CD4-positive, alpha-beta memory T cell (primary cell): ENCODE results near the gene EIF4E3. TPM values are rescaled to one million over a fixed set of nuclear protein-coding genes. Genes with fewer than 3 reads are reported as not detected.

Experiments used
- CTCF ChIA-PET: fragments of 350-600 bp; sonication (Branson Sonifier 250); formaldehyde crosslinking; loops from one replicate; lab custom pipeline; 2021; ENCODE audit warnings: inconsistent platforms; ENCODE audit not compliant: partially characterized antibody; lab: Charles Lee
- POLR2A ChIA-PET: fragments of 350-600 bp; sonication (Branson Sonifier 250); formaldehyde crosslinking; loops from one replicate; lab custom pipeline; 2021; ENCODE audit not compliant: partially characterized antibody; lab: Charles Lee
- DNase-seq, 5 donors: peaks; one replicate each; pipeline versions ENCODE4 v3.0.0 to v3.0.0-alpha.2; 2020 to 2022; ENCODE audit warnings: mixed read lengths in 1 of 5
- H3K27ac ChIP-seq: one replicate; pipeline ENCODE4 v1.7.0; 2013; ENCODE audit warnings: low read depth, low read length
- H3K27me3 ChIP-seq: 2 replicates; pipeline ENCODE4 v1.7.0; 2013; ENCODE audit warnings: mild to moderate bottlenecking, low read length, moderate library complexity; ENCODE audit not compliant: insufficient read depth
- H3K36me3 ChIP-seq: 2 replicates; pipeline ENCODE4 v1.7.0; 2013; ENCODE audit warnings: mild to moderate bottlenecking, low read length, moderate library complexity; ENCODE audit not compliant: insufficient read depth
- H3K4me1 ChIP-seq: 2 replicates; pipeline ENCODE4 v1.7.0; 2013; ENCODE audit warnings: mild to moderate bottlenecking, low read length, moderate library complexity; ENCODE audit not compliant: insufficient read depth
- H3K4me3 ChIP-seq, 2 donors: one replicate each; pipeline ENCODE4 v1.7.0; 2013; ENCODE audit warnings: low read length in 2 of 2, mild to moderate bottlenecking in 1 of 2
- H3K9me3 ChIP-seq, 2 donors: one replicate each; pipeline ENCODE4 v1.7.0; 2013; ENCODE audit warnings: low read length in 2 of 2, control low read depth in 1 of 2; ENCODE audit not compliant: control insufficient read depth in 1 of 2
- H3K27ac Mint-ChIP-seq, 7 donors: one replicate each; pipeline ENCODE4 v1.8.0; 2020 to 2021; ENCODE audit warnings: mixed read lengths in 7 of 7, mild to moderate bottlenecking in 6 of 7, inconsistent platforms in 3 of 7, moderate library complexity in 3 of 7
- H3K27me3 Mint-ChIP-seq, 2 donors: one replicate each; pipeline ENCODE4 v1.8.0; 2020 to 2021; ENCODE audit warnings: mixed read lengths in 2 of 2
- H3K36me3 Mint-ChIP-seq, 2 donors: one replicate each; pipeline ENCODE4 v1.8.0; 2020 to 2021; ENCODE audit warnings: mixed read lengths in 2 of 2, inconsistent platforms in 1 of 2, mild to moderate bottlenecking in 1 of 2
- H3K4me1 Mint-ChIP-seq, 4 donors: one replicate each; pipeline ENCODE4 v1.8.0; 2020 to 2021; ENCODE audit warnings: mixed read lengths in 4 of 4, mild to moderate bottlenecking in 1 of 4
- H3K4me3 Mint-ChIP-seq, 8 donors: one replicate each; pipeline ENCODE4 v1.8.0; 2020 to 2021; ENCODE audit warnings: mixed read lengths in 8 of 8, mild to moderate bottlenecking in 7 of 8, moderate library complexity in 6 of 8, inconsistent platforms in 3 of 8
- H3K9me3 Mint-ChIP-seq, 8 donors: one replicate each; pipeline ENCODE4 v1.8.0; 2020 to 2021; ENCODE audit warnings: mixed read lengths in 8 of 8, mild to moderate bottlenecking in 5 of 8, inconsistent platforms in 3 of 8, moderate library complexity in 1 of 8
- intact Hi-C: fragments of 100-400 bp; cut with micrococcal nuclease; formaldehyde crosslinking; loops from one replicate; pipeline ENCODE4 v1.15.1; 2023
- polyA plus RNA-seq, 2 donors: library from polyadenylated mRNA; unstranded; fragments of 300-500 nt; fragmentation: Illumina TruSeq; gene quantifications; one replicate each; pipeline ENCODE4 v1.2.3, GENCODE V29; 2021
- total RNA-seq, 2 experiments: library from RNA; stranded (reverse); gene quantifications; one replicate each; pipeline ENCODE4 v1.2.3, GENCODE V29; 2021

The EIF4E3 gene
- total and polyA plus RNA-seq, 4 experiments from 2014 or later, result 40.7 to 58.7 (median 53.3) TPM

DNA sequence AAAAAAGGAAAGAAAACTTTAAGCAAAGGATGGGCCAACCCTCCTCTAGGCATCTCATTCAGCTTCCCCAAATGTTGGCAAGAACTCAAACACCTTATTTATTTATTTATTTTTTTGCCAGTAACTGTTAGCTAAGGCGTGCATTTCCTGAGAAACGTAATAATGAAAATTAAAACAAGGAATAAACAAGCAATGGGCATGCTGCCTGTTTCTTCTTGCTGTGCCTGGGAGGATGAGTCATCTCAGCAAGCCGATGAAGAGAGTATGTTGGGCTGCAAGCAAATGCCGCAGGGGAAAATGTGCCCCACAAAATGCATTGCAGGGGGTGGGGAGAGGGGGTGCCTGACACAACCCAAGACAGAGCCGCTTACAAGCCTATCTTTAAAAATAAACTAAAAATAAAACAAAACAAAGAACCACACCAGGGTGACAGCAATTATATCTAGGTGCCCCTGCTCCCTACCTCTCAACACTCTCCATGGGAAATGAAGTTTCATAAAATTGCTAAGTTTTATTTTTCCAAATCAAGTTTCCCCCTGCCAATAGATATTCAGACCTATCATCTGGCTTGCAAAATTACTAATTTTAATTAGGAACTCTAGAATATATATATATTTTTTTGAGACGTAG, 40.3 kb downstream of the EIF4E3 start:
- Histone ChIP-seq H3K36me3 (peaks cover 30% of the 10 kb centered on the region), H3K27ac (no peak overlapping the region), H3K9me3 (no peaks in the 10 kb centered on the region), H3K4me3 (no peak overlapping the region), H3K4me1 (no peaks in the 10 kb centered on the region), H3K27me3 (no peaks in the 10 kb centered on the region)
- Mint-ChIP-seq H3K9me3 (no peaks in the 10 kb centered on the region), H3K4me1 (peaks cover 11 to 28% (median 19%) of the 10 kb centered on the region in 4 donors), H3K4me3 (no peak overlapping the region), H3K36me3 (peaks cover 53 to 81% of the 10 kb centered on the region in 2 donors), H3K27me3 (no peaks in the 10 kb centered on the region), H3K27ac (no peak overlapping the region)
- no peak for DNase-seq
- intact Hi-C loops, result no loop called here
- ChIA-PET POLR2A (no interaction called here), CTCF (interaction anchor here (1.2 kb wide), 1 partner anchor 27 kb away, joined by 3 read pairs; no protein-coding TSS in a partner anchor)

DNA sequence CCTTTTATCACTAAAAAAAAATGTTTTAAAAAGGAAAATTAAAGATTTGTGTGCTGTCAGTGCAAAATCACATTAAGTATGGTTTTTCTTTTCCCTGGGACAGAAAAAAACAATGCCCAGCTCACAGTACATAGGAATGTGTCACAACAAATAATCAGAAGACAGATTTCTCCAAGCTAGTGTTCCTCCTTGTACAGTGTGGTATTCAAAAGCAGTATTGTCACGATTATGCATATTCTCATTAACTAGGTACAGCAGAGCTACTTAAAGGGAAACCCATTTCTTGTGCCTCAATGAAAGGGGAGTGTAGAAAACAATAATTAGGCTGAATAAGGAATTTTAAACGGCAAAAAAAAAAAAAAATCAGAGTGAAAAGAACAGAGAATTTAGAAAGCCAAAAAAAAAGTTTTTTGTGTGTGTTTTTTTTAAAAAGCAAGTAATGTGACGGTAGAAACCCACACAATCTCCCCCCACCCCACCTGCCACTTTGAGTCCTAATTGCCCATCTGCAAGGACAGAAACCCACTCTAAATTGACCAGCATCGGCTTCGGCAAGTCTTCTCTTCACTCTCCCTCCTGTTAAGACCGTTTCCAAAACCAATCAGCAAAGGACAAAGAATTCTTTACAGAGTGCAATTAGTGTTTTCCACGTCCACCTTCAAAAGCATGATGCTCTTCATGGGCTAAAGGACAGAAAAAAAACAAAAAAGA, 41.0 kb downstream of the EIF4E3 start:
- Histone ChIP-seq H3K27me3 (no peaks in the 10 kb centered on the region), H3K9me3 (no peaks in the 10 kb centered on the region), H3K4me3 (no peak overlapping the region), H3K4me1 (no peaks in the 10 kb centered on the region), H3K27ac (no peak overlapping the region), H3K36me3 (peaks cover 27% of the 10 kb centered on the region)
- Mint-ChIP-seq H3K36me3 (peaks cover 46 to 79% of the 10 kb centered on the region in 2 donors), H3K4me3 (no peak overlapping the region), H3K27ac (peak overlapping the region in 1 of 7 donors; percentile 2), H3K27me3 (no peaks in the 10 kb centered on the region), H3K9me3 (no peaks in the 10 kb centered on the region), H3K4me1 (peaks cover 11 to 28% (median 19%) of the 10 kb centered on the region in 4 donors)
- DNase-seq, result no peak
- POLR2A ChIA-PET, result no interaction called here
- CTCF ChIA-PET, result interaction anchor here (1.0 to 1.2 kb wide), 2 partner anchors 18 to 27 kb away, joined by 3 read pairs; no protein-coding TSS in a partner anchor
- intact Hi-C loops, result no loop called here

DNA sequence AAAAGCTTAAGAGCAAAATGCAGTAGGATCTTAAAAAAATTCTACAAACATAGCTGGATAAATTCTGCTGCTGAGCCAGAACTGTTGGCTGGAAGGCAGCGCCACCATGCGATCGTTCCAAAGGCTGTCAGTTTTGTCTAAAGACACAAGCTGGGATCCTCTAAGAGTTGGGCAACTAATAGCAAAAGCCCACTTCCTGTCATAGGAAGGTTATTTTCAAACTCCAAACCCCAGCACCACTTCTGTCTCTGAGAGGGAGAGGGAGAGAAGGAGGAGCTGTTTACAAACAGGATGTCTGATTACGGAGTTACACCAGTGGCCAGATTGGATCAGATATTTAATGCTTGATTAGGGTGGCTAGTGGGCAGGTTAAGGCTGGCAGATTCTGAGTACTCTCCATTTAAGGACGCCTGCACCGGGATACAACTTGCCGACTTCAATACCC, 44.0 kb downstream of the EIF4E3 start:
- peak in 2 of 5 donors; percentile 8 to 20 for DNase-seq
- peaks cover 2% of the 10 kb centered on the region for H3K36me3 ChIP-seq
- Mint-ChIP-seq H3K36me3 (peaks cover 34 to 66% of the 10 kb centered on the region in 2 donors), H3K27me3 (no peaks in the 10 kb centered on the region), H3K4me1 (peaks cover 7 to 15% (median 8%) of the 10 kb centered on the region in 4 donors), H3K9me3 (no peaks in the 10 kb centered on the region), H3K4me3 (no peak overlapping the region), H3K27ac (peak overlapping the region in 5 of 7 donors; percentile 19 to 82 (median 67))
- no peaks in the 10 kb centered on the region for H3K4me1 ChIP-seq
- no peaks in the 10 kb centered on the region for H3K27me3 ChIP-seq
- intact Hi-C loops, result no loop called here
- CTCF ChIA-PET, result interaction anchor here (1.0 to 1.7 kb wide), 8 partner anchors 16 to 1150 kb away, joined by 3 to 4 read pairs (median 4); no protein-coding TSS in a partner anchor
- no peak overlapping the region for H3K27ac ChIP-seq
- H3K4me3 ChIP-seq, result no peak overlapping the region
- H3K9me3 ChIP-seq, result no peaks in the 10 kb centered on the region
- POLR2A ChIA-PET, result no interaction called here

DNA sequence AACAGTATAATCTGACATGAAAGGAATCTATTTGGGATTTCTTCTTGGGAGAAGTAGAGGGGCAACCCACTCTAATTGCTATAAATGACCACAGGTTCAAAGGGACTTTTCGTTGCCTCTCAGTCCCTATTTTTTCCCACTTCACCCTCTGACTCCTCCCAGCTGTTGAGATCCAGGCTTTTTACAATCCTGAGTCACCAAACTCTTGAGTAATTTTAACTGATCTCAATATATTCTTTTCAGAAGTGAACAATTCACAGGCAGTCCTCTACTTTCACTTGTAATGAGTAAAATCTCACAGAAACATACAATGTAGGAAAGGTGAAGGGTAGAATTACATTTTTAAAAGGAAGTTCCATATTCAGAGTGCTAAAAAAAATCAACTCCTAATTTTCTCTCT, 44.6 kb downstream of the EIF4E3 start:
- Histone ChIP-seq H3K4me3 (no peak overlapping the region), H3K4me1 (no peaks in the 10 kb centered on the region), H3K27me3 (no peaks in the 10 kb centered on the region), H3K27ac (no peak overlapping the region), H3K9me3 (no peaks in the 10 kb centered on the region), H3K36me3 (peaks cover 4% of the 10 kb centered on the region)
- intact Hi-C loops, result no loop called here
- ChIA-PET POLR2A (no interaction called here), CTCF (interaction anchor here (1.0 to 1.7 kb wide), 8 partner anchors 15 to 1149 kb away, joined by 3 to 4 read pairs (median 4); no protein-coding TSS in a partner anchor)
- Mint-ChIP-seq H3K4me3 (no peak overlapping the region), H3K36me3 (peaks cover 39 to 66% of the 10 kb centered on the region in 2 donors), H3K27ac (no peak overlapping the region), H3K9me3 (no peaks in the 10 kb centered on the region), H3K4me1 (peaks cover 7 to 13% (median 8%) of the 10 kb centered on the region in 4 donors), H3K27me3 (no peaks in the 10 kb centered on the region)
- no peak for DNase-seq

DNA sequence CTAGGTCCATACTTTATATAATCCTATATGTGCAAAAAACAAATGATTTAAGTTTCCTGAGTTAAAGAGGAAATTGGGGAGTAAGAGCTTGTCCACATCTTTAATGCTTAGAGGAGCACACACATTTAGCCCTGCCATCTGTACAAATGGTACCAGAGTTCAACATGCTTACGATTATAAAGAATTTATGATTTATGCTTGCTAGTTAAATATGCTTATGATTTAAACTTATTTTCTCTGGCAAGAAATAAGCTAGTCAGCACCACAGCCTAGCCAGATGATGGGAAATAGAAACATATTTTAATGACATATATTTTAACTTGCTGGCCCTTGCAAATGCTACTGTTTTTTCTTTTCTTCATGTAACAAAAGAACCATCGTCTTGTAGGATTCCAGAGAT, 48.3 kb downstream of the EIF4E3 start:
- DNase-seq, result no peak
- peaks cover 31 to 53% of the 10 kb centered on the region in 2 donors for H3K36me3 Mint-ChIP-seq
- no peak overlapping the region for H3K4me3 Mint-ChIP-seq
- H3K9me3 Mint-ChIP-seq, result no peaks in the 10 kb centered on the region
- no peak overlapping the region for H3K27ac Mint-ChIP-seq
- H3K27me3 Mint-ChIP-seq, result no peaks in the 10 kb centered on the region
- intact Hi-C loops, result no loop called here
- no peaks in the 10 kb centered on the region for H3K4me1 ChIP-seq
- no peak overlapping the region for H3K27ac ChIP-seq
- H3K4me3 ChIP-seq, result no peak overlapping the region
- H3K36me3 ChIP-seq, result peaks cover 4% of the 10 kb centered on the region
- no peaks in the 10 kb centered on the region for H3K27me3 ChIP-seq
- POLR2A ChIA-PET, result no interaction called here
- H3K4me1 Mint-ChIP-seq, result peaks cover 6 to 7% (median 7%) of the 10 kb centered on the region in 4 donors
- no peaks in the 10 kb centered on the region for H3K9me3 ChIP-seq
- CTCF ChIA-PET, result interaction anchor here (1.5 kb wide), 1 partner anchor 12 kb away, joined by 3 read pairs; no protein-coding TSS in a partner anchor

DNA sequence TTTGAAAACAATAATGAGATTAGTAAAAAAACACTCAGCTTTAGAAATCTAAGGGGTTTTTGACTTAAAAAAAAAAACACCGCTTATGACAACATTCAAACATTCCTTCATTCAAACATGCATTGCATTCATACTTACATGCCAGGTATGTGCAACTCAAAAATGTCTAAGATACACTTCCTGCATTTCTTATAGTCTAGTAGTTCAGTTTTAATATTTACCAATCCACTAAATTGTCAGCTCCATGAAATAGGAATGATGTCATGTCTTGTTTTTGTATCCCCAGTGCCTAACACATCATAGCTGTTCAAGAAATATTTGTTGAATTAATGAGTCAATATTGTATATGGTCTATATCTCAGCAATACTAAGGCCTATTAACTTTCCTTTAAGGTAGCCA, 51.7 kb downstream of the EIF4E3 start:
- CTCF ChIA-PET, result no interaction called here
- intact Hi-C loops, result no loop called here
- H3K36me3 Mint-ChIP-seq, result peaks cover 33 to 45% of the 10 kb centered on the region in 2 donors
- no peak for DNase-seq
- H3K27me3 Mint-ChIP-seq, result no peaks in the 10 kb centered on the region
- no peak overlapping the region for H3K4me3 Mint-ChIP-seq
- peaks cover 0 to 3% (median 0%) of the 10 kb centered on the region in 4 donors for H3K4me1 Mint-ChIP-seq
- no peaks in the 10 kb centered on the region for H3K27me3 ChIP-seq
- peaks cover 4% of the 10 kb centered on the region for H3K36me3 ChIP-seq
- H3K9me3 Mint-ChIP-seq, result no peaks in the 10 kb centered on the region
- H3K9me3 ChIP-seq, result no peaks in the 10 kb centered on the region
- H3K27ac ChIP-seq, result no peak overlapping the region
- POLR2A ChIA-PET, result interaction anchor here (0.9 kb wide), 1 partner anchor 19 kb away, joined by 3 read pairs; no protein-coding TSS in a partner anchor
- peak overlapping the region in 1 of 7 donors; percentile 52 for H3K27ac Mint-ChIP-seq
- no peak overlapping the region for H3K4me3 ChIP-seq
- no peaks in the 10 kb centered on the region for H3K4me1 ChIP-seq

DNA sequence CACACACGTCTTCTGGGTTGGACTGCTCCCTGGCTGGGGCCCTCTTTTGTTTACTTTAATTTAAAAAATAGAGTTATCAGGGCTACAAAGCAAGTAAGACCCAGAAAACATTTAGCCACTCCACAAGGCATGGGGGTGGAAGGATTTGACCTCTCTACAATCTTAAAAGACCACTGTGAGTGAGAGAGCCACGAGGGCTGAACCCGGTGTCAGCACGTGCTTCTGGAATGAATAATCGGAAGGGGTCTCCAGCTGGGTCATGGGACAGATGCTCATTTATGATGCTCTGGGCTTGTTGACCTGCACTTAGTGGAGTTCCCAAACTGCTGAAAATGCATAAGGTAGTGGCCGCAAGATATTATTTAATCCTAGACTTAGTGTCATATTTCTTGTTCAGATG, 52.4 kb downstream of the EIF4E3 start:
- Mint-ChIP-seq H3K9me3 (peaks cover 0 to under 1% (median 0%) of the 10 kb centered on the region in 8 donors), H3K4me1 (peaks cover 0 to 4% (median under 1%) of the 10 kb centered on the region in 4 donors), H3K4me3 (no peak overlapping the region), H3K36me3 (peaks cover 28 to 49% of the 10 kb centered on the region in 2 donors), H3K27ac (peak overlapping the region in 1 of 7 donors; percentile 36), H3K27me3 (no peaks in the 10 kb centered on the region)
- intact Hi-C loops, result no loop called here
- Histone ChIP-seq H3K4me1 (no peaks in the 10 kb centered on the region), H3K9me3 (no peaks in the 10 kb centered on the region), H3K27me3 (no peaks in the 10 kb centered on the region), H3K4me3 (no peak overlapping the region), H3K27ac (no peak overlapping the region), H3K36me3 (peaks cover 4% of the 10 kb centered on the region)
- POLR2A ChIA-PET, result no interaction called here
- CTCF ChIA-PET, result no interaction called here
- DNase-seq, result no peak
